ENCODE measurements around the gene CCDC148. TPM values are rescaled to one million over a fixed set of nuclear protein-coding genes. Genes with fewer than 3 reads are reported as not detected.

The CCDC148 gene
- total RNA-seq, 4 donors from 2014 or later: 0.19 to 0.31 TPM; not detected in 2

DNA sequence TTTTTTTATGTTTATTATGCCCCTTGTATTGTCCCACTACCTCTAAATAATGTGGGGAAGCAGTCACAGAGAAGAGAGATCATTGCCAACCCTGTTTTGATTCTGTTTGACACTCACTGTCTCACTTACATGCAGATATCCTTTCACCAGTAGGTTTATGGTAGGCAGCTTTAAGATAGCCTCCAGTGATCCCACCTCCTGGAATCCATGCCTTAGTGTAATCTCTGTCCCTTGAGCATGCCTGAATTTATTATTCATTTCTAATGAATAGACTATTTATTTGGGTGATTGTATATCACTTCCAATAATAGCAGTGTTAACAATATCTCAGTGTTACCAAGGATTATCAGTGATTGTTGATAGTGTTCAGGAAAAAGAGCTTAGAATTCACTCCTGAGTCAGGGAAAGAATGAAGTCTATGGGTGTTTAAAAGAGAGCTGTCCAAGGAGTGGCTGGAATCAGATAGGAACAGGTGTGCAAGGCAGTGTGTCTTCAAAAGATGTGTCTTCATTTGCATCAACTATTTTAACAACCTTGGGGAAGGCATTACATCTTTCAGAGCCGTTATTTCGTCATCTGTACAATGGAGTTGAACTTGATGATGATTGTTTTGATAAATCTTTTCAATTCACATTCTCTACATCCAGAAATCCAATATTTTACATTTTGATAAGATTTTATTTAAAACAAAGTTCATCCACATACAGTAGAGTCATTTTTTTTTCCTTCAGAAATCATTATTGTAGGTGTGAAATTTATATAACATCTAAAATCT lies 32.1 kb upstream of the CCDC148 start:
- WGBS, 2 donors: 69 to 73% methylated on average over 2 of the region's 2 CpGs
- Histone ChIP-seq H3K36me3 (no peaks in the 10 kb centered on the region), H3K27me3 (no peaks in the 10 kb centered on the region), H3K4me3 (no peak overlapping the region), H3K4me1 (peaks cover 0 to 45% (median 21%) of the 10 kb centered on the region in 3 donors), H3K27ac (no peak overlapping the region), H3K9me3 (no peaks in the 10 kb centered on the region)
- no peak for DNase-seq
- TF ChIP-seq CTCF (IDR thresholded peaks at IDR 0.05) (no peak), POLR2A (IDR thresholded peaks at IDR 0.05) (no peak)
- intact Hi-C loops (cut with DNase I): no loop called here

GRCh38 chr2:158487419-158487818 lies 30.9 kb upstream of the CCDC148 start:
- no peaks in the 10 kb centered on the region for H3K36me3 ChIP-seq
- intact Hi-C loops (cut with DNase I): no loop called here
- no peak overlapping the region for H3K4me3 ChIP-seq
- H3K27ac ChIP-seq: no peak overlapping the region
- H3K27me3 ChIP-seq: no peaks in the 10 kb centered on the region
- H3K4me1 ChIP-seq: peaks cover 0 to 41% (median 18%) of the 10 kb centered on the region in 3 donors
- TF ChIP-seq POLR2A (IDR thresholded peaks at IDR 0.05): no peak
- TF ChIP-seq CTCF (IDR thresholded peaks at IDR 0.05): no peak
- DNase-seq: no peak
- H3K9me3 ChIP-seq: no peaks in the 10 kb centered on the region

GRCh38 chr2:158486970-158487325 lies 30.4 kb upstream of the CCDC148 start:
- H3K9me3 ChIP-seq: no peaks in the 10 kb centered on the region
- H3K27ac ChIP-seq: no peak overlapping the region
- no peak for TF ChIP-seq POLR2A (IDR thresholded peaks at IDR 0.05)
- no peak for TF ChIP-seq CTCF (IDR thresholded peaks at IDR 0.05)
- DNase-seq: no peak
- 28 to 36% methylated on average over 5 of the region's 5 CpGs for WGBS, 2 donors
- no peaks in the 10 kb centered on the region for H3K36me3 ChIP-seq
- intact Hi-C loops (cut with DNase I): no loop called here
- H3K4me3 ChIP-seq: no peak overlapping the region
- no peaks in the 10 kb centered on the region for H3K27me3 ChIP-seq
- peaks cover 0 to 40% (median 18%) of the 10 kb centered on the region in 3 donors for H3K4me1 ChIP-seq

- TF ChIP-seq POLR2A (IDR thresholded peaks at IDR 0.05): no peak
- no peak for TF ChIP-seq CTCF (IDR thresholded peaks at IDR 0.05)
- peaks cover 0 to 36% (median 18%) of the 10 kb centered on the region in 3 donors for H3K4me1 ChIP-seq
- H3K36me3 ChIP-seq: no peaks in the 10 kb centered on the region
- no peaks in the 10 kb centered on the region for H3K27me3 ChIP-seq
- 73 to 83% methylated on average over 3 of the region's 3 CpGs for WGBS, 2 donors
- no peaks in the 10 kb centered on the region for H3K9me3 ChIP-seq
- H3K4me3 ChIP-seq: no peak overlapping the region
- intact Hi-C loops (cut with DNase I): no loop called here
- no peak overlapping the region for H3K27ac ChIP-seq
- no peak for DNase-seq
These were observed 29.8 kb upstream of the CCDC148 start for GRCh38 chr2:158486150-158486969.

DNA sequence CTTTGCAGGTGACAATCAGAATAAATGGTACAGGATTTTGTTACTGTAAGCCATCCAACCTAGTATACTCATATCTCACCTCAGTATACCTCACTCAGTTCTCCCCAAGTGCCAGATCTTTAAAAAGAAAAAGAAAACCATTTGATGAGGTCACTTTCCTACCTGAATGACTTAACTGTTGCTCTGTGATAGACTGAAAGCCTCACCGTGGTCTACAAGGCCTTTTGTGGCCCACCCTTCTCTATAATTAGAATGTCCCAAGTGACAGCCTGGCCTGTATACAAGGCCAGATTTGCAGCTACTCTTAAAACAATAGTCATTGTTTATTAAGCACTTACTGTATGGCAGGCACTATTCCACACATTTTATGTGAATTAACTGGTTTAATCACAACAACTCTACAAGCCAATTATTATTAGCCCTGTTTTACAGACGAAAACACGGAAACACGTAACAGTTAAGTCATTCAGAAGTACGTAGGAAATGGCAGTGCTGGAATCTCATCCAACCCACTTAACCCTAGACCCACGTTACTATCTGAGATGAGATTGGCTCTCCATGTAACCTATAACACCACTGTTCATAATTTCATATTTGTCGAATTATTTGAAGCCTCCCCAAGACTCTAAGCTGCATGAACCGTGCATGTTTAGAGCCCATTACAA lies 28.5 kb upstream of the CCDC148 start:
- H3K4me3 ChIP-seq: no peak overlapping the region
- no peak overlapping the region for H3K27ac ChIP-seq
- no peaks in the 10 kb centered on the region for H3K27me3 ChIP-seq
- H3K4me1 ChIP-seq: peaks cover 0 to 34% (median 18%) of the 10 kb centered on the region in 3 donors
- no peaks in the 10 kb centered on the region for H3K36me3 ChIP-seq
- intact Hi-C loops (cut with DNase I): no loop called here
- 88 to 89% methylated on average over 8 of the region's 8 CpGs for WGBS, 2 donors
- DNase-seq: no peak
- TF ChIP-seq POLR2A (IDR thresholded peaks at IDR 0.05): no peak
- TF ChIP-seq CTCF (IDR thresholded peaks at IDR 0.05): no peak
- no peaks in the 10 kb centered on the region for H3K9me3 ChIP-seq

All from esophagus squamous epithelium (tissue), 5 donors.